ENCODE data around the gene KDM1A.

The KDM1A gene

DNA sequence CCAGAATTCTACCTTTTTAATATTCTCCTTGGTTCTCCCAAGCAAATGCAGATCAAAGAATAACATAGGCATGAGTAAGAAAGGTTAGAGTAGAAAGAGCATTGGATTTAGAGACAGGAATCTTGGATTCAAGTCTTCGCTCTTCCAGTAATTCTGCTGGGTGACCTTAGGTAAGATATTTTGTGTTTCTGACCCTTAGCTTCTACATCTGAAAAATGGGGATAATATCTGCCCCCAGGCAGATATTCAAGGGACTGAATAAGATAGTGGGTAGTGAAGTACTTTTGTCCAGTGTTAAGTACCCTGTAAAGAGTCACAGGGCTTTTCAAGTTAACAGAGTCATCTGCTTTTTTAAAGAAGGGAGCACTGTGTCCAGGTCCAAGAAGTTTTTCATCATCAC is 70.8 kb downstream of the KDM1A start:
- no peaks in the 10 kb centered on the region for H3K79me2 ChIP-seq (ENCODE audit: insufficient read depth, low read length)
- no peak overlapping the region for H3K4me2 ChIP-seq (ENCODE audit: low read depth, low read length, poor library complexity, severe bottlenecking)
- H2AFZ ChIP-seq (ENCODE audit: low read length): no peak overlapping the region
- no peaks in the 10 kb centered on the region for H3K9me2 ChIP-seq (replicated peaks; ENCODE audit: low read depth, low read length)
- peaks cover 94% of the 10 kb centered on the region for H3K36me3 ChIP-seq (ENCODE audit: insufficient read depth, low read length)
- no peaks in the 10 kb centered on the region for H3K27me3 ChIP-seq (ENCODE audit: insufficient read depth, low read length, poor library complexity, severe bottlenecking)
- H3K9me3 ChIP-seq (ENCODE audit: insufficient read depth, low read depth, low read length): no peaks in the 10 kb centered on the region
- no peak overlapping the region for H3K9ac ChIP-seq (ENCODE audit: low read depth, low read length, poor library complexity, severe bottlenecking)
- H3K4me3 ChIP-seq (ENCODE audit: low read length, poor library complexity, severe bottlenecking): no peak overlapping the region
- no peaks in the 10 kb centered on the region for H3F3A ChIP-seq (ENCODE audit: low read depth)
- TF ChIP-seq EZH2phosphoT487 (IDR thresholded peaks at IDR 0.05; ENCODE audit: borderline replicate concordance) (no peak), CTCF (conservative IDR thresholded peaks at IDR 0.05; ENCODE audit: low read length) (no peak)
- no peaks in the 10 kb centered on the region for H4K20me1 ChIP-seq (ENCODE audit: insufficient read depth, low read length, poor library complexity, severe bottlenecking)
- H3K4me1 ChIP-seq (ENCODE audit: insufficient read depth, low read length, poor library complexity, severe bottlenecking): no peaks in the 10 kb centered on the region

GRCh38 chr1:23091545-23091944 is 72.3 kb downstream of the KDM1A start:
- Histone ChIP-seq H3K4me1 (ENCODE audit: insufficient read depth, low read length, poor library complexity, severe bottlenecking) (no peaks in the 10 kb centered on the region), H3K9me3 (ENCODE audit: insufficient read depth, low read depth, low read length) (no peaks in the 10 kb centered on the region), H3K4me3 (ENCODE audit: low read length, poor library complexity, severe bottlenecking) (no peak overlapping the region), H3K9ac (ENCODE audit: low read depth, low read length, poor library complexity, severe bottlenecking) (no peak overlapping the region), H2AFZ (ENCODE audit: low read length) (no peak overlapping the region), H3K9me2 (replicated peaks; ENCODE audit: low read depth, low read length) (no peaks in the 10 kb centered on the region), H3K4me2 (ENCODE audit: low read depth, low read length, poor library complexity, severe bottlenecking) (no peak overlapping the region), H3K36me3 (ENCODE audit: insufficient read depth, low read length) (peaks cover 80% of the 10 kb centered on the region), H4K20me1 (ENCODE audit: insufficient read depth, low read length, poor library complexity, severe bottlenecking) (no peaks in the 10 kb centered on the region), H3F3A (ENCODE audit: low read depth) (no peaks in the 10 kb centered on the region), H3K27me3 (ENCODE audit: insufficient read depth, low read length, poor library complexity, severe bottlenecking) (no peaks in the 10 kb centered on the region), H3K79me2 (ENCODE audit: insufficient read depth, low read length) (peaks cover 9% of the 10 kb centered on the region; the same call in 1 of the 2 replicates)
- TF ChIP-seq EZH2phosphoT487 (IDR thresholded peaks at IDR 0.05; ENCODE audit: borderline replicate concordance) (no peak), CTCF (conservative IDR thresholded peaks at IDR 0.05; ENCODE audit: low read length) (no peak)

GRCh38 chr1:23092447-23092846 is 73.2 kb downstream of the KDM1A start:
- no peak overlapping the region for H3K4me2 ChIP-seq (ENCODE audit: low read depth, low read length, poor library complexity, severe bottlenecking)
- H3K9me3 ChIP-seq (ENCODE audit: insufficient read depth, low read depth, low read length): no peaks in the 10 kb centered on the region
- H3K27me3 ChIP-seq (ENCODE audit: insufficient read depth, low read length, poor library complexity, severe bottlenecking): no peaks in the 10 kb centered on the region
- H4K20me1 ChIP-seq (ENCODE audit: insufficient read depth, low read length, poor library complexity, severe bottlenecking): no peaks in the 10 kb centered on the region
- TF ChIP-seq CTCF (conservative IDR thresholded peaks at IDR 0.05; ENCODE audit: low read length): no peak
- TF ChIP-seq EZH2phosphoT487 (IDR thresholded peaks at IDR 0.05; ENCODE audit: borderline replicate concordance): no peak
- H3K9me2 ChIP-seq (replicated peaks; ENCODE audit: low read depth, low read length): no peaks in the 10 kb centered on the region
- no peak overlapping the region for H3K9ac ChIP-seq (ENCODE audit: low read depth, low read length, poor library complexity, severe bottlenecking)
- no peak overlapping the region for H2AFZ ChIP-seq (ENCODE audit: low read length)
- H3K79me2 ChIP-seq (ENCODE audit: insufficient read depth, low read length): peaks cover 13% of the 10 kb centered on the region; the same call in 1 of the 2 replicates
- no peaks in the 10 kb centered on the region for H3K4me1 ChIP-seq (ENCODE audit: insufficient read depth, low read length, poor library complexity, severe bottlenecking)
- H3F3A ChIP-seq (ENCODE audit: low read depth): no peaks in the 10 kb centered on the region
- H3K36me3 ChIP-seq (ENCODE audit: insufficient read depth, low read length): peaks cover 71% of the 10 kb centered on the region
- H3K4me3 ChIP-seq (ENCODE audit: low read length, poor library complexity, severe bottlenecking): no peak overlapping the region
